Tibial nerve (tissue), 4 donors: ENCODE data around the gene SHMT1.
"Not testable (repeated sequence)": the region's sequence is repeated elsewhere in the genome, so short reads cannot be mapped to it uniquely, and the experiment has no call there.

Experiments used
- CTCF ChIP-seq, 5 experiments: fragments of 200-600 bp in 3 of 5; fragments of 450-650 bp in 2 of 5; sonication (generic) in 3 of 5; IDR thresholded peaks; one replicate each; pipeline ENCODE4 v1.5.1; 2016 to 2019; ENCODE audit warnings: antibody characterized with exemption in 5 of 5, mild to moderate bottlenecking in 3 of 5, moderate library complexity in 2 of 5
- EP300 ChIP-seq, 2 donors: sonication (generic); formaldehyde crosslinking; IDR thresholded peaks; one replicate each; pipeline ENCODE4 v1.6.1; 2017; ENCODE audit warnings: antibody characterized with exemption in 2 of 2, mild to moderate bottlenecking in 1 of 2
- POLR2A ChIP-seq, 2 donors: fragments of 450-650 bp; IDR thresholded peaks; one replicate each; pipeline ENCODE4 v1.6.1; 2017; ENCODE audit warnings: antibody characterized with exemption in 2 of 2, mild to moderate bottlenecking in 2 of 2, moderate library complexity in 2 of 2

- not testable (repeated sequence) for TF ChIP-seq CTCF, POLR2A, EP300 (IDR thresholded peaks at IDR 0.05)
These were observed 24.2 kb upstream of the SHMT1 start for GRCh38 chr17:18387583-18387982.
